GM21390 (cell line): ENCODE results near the gene SNX24.

Experiments used
- ATAC-seq: cut with Tn5 transposase; IDR thresholded peaks from one replicate; pipeline ENCODE4 v1.9.1; 2021; ENCODE audit not compliant: unreplicated experiment

The SNX24 gene

GRCh38 chr5:122915717-122916461, 70.5 kb downstream of the SNX24 start:
- ATAC-seq: peak; percentile 95

GRCh38 chr5:122916490-122916889, 71.1 kb downstream of the SNX24 start:
- ATAC-seq: no peak

DNA sequence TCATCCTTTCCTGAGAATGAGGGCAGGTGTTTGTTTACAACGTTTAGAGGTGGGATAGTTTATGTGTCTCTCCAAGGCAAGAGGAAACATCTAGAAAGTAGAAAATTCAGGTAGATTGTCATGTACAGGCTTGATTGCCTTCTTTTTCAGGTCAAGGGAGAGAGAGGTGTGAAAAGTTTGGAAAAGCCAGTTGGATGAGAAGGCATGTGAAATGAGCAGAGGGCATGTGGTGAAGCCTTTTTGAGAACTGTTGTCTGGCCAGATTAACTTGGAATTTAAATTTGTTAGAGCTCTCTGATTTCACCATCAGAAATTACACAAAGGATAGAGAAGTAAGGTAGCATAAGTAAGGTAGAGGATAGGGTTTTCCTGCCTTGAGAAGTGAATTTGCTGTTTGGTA, 74.6 kb downstream of the SNX24 start:
- ATAC-seq: no peak

DNA sequence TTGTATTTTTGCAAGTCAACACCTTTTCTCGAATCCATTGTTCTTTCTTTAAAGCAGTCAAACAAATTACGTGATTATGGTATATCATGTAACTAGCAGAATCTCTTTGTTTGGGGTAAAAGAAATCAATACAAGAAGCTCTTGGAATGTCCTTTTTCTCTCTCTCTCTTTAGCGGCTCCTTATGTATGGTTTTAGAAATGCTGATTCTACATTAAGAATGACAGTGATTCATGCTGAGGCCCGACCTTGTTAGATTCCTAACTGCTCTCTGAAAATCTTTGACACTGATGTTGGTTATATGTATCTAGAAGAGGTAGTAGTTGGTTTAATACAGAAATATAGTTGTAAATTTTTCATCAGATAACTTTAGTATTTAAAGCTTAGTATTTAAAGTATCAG, 76.4 kb downstream of the SNX24 start:
- ATAC-seq: no peak

- ATAC-seq: no peak
These were observed 78.8 kb downstream of the SNX24 start for GRCh38 chr5:122924203-122924602.

DNA sequence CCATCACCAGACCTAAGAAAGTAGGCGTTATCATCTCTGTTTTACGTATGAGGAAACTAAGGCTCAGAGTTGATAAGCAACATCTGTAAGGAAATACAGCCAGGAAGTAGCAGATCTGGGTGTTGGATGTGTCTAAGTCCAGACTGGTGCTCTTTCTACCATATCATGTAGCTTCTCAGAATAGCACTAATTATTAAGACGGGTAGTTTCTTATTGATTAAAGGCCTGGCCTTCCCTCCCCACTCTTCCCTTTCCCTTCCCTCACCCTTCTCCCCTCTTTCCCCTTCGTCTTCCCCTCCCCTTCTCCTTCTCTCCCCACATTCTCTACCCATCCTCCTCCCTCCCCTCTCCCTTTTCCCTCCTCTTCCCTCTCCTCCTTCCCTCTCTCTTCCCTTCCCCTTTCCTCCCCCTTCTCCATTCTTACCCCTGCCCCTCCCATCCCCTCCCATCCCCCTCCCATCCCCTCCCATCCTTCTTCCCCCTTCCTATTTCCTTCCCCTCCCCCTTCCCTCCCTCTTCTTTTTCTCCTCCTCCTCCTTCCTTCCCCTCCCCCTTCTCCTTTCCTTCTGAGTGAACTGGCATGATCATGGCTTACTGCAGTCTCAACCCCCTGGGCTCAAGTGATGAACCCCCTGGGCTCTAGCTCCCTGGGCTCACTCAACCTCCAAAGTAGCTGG, 79.4 kb downstream of the SNX24 start:
- ATAC-seq: no peak

GRCh38 chr5:122929001-122929400, 83.6 kb downstream of the SNX24 start:
- no peak for ATAC-seq

- no peak for ATAC-seq
These were observed 84.6 kb downstream of the SNX24 start for GRCh38 chr5:122929980-122930379.

DNA sequence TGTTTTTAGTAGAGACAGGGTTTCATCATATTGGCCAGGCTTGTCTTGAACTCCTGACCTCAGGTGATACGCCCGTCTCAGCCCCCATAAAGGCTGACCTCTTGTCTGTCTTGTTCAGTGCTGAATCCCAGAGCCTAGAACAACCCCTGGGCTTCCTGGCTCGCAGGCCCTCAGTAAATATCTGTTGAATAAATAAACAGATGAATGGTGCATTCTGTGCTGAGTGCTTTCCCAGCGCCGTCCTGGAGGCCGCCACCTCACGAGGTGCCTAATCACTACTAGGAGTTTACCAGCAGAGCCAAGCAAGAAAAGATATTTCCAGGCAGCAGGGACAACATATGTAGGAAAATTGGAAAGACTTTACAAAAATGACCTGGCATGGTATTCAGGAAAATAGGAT, 88.5 kb downstream of the SNX24 start:
- no peak for ATAC-seq

GRCh38 chr5:122936088-122936487, 90.7 kb downstream of the SNX24 start:
- no peak for ATAC-seq

GRCh38 chr5:122937914-122938313, 92.5 kb downstream of the SNX24 start:
- ATAC-seq: no peak

- ATAC-seq: no peak
These were observed 95.5 kb downstream of the SNX24 start for GRCh38 chr5:122940890-122941289.

DNA sequence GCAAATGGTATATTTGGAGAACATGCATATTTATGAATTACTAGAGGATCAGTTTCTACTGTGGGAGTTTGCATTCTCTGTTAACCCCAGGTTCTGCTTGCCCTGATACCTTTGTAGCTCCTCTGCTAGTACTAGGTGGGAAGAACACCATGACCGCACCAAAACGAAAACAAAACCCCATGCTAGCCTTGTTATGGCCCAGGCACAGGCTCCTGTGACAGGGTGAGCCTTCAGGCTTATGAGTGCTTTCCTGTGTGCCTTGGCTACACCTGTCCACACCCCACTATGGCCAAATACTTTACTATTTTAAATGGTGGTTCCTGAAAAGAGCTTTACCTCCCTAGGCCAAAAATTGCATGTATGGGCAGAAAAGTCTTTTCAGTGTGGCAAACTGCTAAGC, 96.3 kb downstream of the SNX24 start:
- peak; percentile 55 for ATAC-seq

DNA sequence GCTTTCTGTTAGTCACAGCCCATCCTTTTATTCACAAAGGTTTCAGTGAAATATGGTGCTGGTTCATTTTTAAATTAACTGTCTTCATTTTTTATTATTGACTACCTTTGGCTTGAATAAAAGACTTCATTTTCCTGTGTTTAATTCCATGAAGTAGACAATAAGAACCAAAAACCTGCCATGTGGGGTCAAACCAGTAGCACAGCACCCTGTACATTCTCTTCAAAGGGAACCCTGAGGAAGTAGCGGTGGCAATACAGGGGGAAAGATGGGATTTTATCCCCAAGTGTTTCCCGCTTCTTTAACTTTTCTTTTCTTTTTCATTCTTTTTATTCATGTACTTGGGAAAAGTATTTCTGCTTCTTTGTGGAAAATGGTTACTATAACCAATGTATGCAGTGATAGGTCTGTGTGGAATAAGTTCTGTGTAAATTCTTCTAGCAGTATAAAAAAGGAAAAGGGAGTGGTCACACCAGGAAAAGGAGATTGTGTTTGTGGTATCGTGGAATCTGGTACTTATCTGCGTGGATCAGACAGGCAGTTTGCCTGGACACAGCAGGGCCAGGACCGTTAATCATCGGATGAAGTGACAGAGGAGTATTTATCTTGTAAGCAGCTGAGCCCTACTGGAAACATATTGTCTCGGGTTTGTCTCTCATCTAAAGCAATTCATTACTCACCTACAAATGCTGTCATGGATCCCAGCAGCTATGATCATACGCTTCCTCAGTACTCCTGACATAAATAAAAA, 96.9 kb downstream of the SNX24 start:
- no peak for ATAC-seq

GRCh38 chr5:122943050-122943698, 97.8 kb downstream of the SNX24 start:
- ATAC-seq: peak; percentile 44

DNA sequence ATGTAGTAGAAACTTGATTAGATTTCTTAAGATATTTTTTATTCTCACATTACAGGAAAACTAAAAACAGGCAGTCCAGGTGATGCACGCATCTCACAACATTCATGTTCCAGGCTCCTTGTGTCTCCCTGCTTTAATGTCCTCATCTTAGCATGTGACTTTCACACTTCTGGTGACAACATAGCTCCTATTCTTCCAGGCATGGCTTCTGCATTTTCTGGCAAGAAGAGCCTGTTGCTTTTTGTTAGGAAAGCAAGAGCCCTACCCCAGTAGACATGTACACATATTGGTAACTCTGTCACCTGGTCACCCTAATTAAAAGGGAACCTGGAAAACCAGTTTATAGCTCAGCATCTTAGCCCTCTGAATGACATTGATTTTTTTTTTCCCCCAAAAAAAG, 98.6 kb downstream of the SNX24 start:
- ATAC-seq: no peak

GRCh38 chr5:122947372-122947771, 102.0 kb downstream of the SNX24 start:
- no peak for ATAC-seq

GRCh38 chr5:122947772-122948171, 102.4 kb downstream of the SNX24 start:
- ATAC-seq: no peak

DNA sequence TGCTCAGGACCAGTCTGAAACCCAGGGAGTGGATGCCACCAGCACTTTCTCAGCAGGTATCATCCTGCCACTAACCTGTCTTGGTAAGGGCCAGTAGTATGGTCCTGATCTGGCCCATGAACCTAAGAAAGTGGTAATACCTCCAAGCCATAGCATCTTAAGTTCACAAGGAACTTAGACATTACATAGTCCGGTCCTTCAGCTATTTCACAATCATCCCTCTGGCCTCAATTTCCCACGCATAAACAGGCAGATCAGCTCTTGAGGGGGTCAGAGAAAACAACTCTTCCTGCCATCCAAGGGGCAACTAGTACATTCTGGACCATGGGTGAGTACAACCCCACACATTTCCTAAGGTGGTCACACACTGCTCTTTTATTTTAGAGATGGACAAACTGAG, 102.9 kb downstream of the SNX24 start:
- no peak for ATAC-seq

- ATAC-seq: no peak
These were observed 106.2 kb downstream of the SNX24 start for GRCh38 chr5:122951658-122952057.

DNA sequence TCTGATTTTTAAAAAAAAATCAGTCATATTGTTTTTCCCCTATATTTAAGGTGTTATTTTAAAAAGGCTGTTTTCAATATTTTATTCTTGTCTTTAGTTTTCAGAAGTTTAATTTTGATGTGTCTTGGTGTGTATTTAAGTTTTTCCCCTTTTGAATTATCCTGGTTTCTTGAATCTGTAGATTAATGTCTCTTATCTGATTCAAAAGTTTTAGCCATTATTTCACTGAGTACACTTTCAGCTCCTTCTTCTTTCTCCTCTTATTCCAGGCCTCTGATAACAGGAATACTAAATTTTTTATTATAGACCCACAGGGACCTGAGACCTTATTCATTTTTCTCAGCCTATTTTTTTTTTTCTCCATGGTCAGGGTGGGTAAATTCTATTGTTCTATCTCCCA, 109.3 kb downstream of the SNX24 start:
- ATAC-seq: no peak
